SU-DHL-6 (cell line): ENCODE data around the gene SMYD2.

Experiments used
- H2AFZ ChIP-seq: fragments of 200-600 bp; sonication (generic); 2 replicates; pipeline ENCODE4 v1.6.1; 2014; ENCODE audit warnings: low read depth, mild to moderate bottlenecking, moderate library complexity, mixed read lengths, antibody characterized with exemption, low read length; ENCODE audit not compliant: severe bottlenecking
- H3F3A ChIP-seq: fragments of 200-600 bp; shearing (Covaris generic); 2 replicates; pipeline ENCODE4 v1.6.0; 2016; ENCODE audit warnings: antibody characterized with exemption, mild to moderate bottlenecking; ENCODE audit not compliant: insufficient read depth
- H3K27ac ChIP-seq: fragments of 200-600 bp; sonication (generic); 2 replicates; pipeline ENCODE4 v1.5.1; 2016; ENCODE audit warnings: low read depth, mild to moderate bottlenecking, low read length, moderate library complexity, mixed read lengths
- H3K27me3 ChIP-seq: fragments of 200-600 bp; sonication (generic), shearing (Covaris generic); 2 replicates; pipeline ENCODE4 v1.6.0; 2014; ENCODE audit warnings: mild to moderate bottlenecking, low read length
- H3K36me3 ChIP-seq: fragments of 200-600 bp; sonication (generic); 2 replicates; pipeline ENCODE4 v1.6.1; 2014; ENCODE audit warnings: mild to moderate bottlenecking, low read length, mixed read lengths
- H3K4me2 ChIP-seq: fragments of 300-600, 200-600 bp; shearing (Covaris generic), sonication (generic); 2 replicates; pipeline ENCODE4 v1.6.0; 2014; ENCODE audit warnings: low read length, low read depth, mild to moderate bottlenecking; ENCODE audit not compliant: poor library complexity, severe bottlenecking
- H3K4me3 ChIP-seq: fragments of 200-600 bp; sonication (generic); 2 replicates; pipeline ENCODE4 v1.5.1; 2014; ENCODE audit warnings: antibody characterized with exemption, low read length, mild to moderate bottlenecking, mixed read lengths; ENCODE audit not compliant: insufficient read depth, poor library complexity, severe bottlenecking
- H3K79me2 ChIP-seq: fragments of 200-600 bp; sonication (generic); 2 replicates; pipeline ENCODE4 v1.6.1; 2014; ENCODE audit warnings: mild to moderate bottlenecking, low read length, moderate library complexity; ENCODE audit not compliant: insufficient read depth
- H3K9ac ChIP-seq: fragments of 200-600 bp; sonication (generic); 2 replicates; pipeline ENCODE4 v1.7.0; 2014; ENCODE audit warnings: mild to moderate bottlenecking, low read length
- H3K9me2 ChIP-seq: fragments of 200-600 bp; sonication (generic); replicated peaks from 2 replicates; pipeline ENCODE4 v1.6.1; 2014; ENCODE audit warnings: low read length; ENCODE audit not compliant: insufficient read depth
- H3K9me3 ChIP-seq: fragments of 200-600 bp; sonication (generic); 2 replicates; pipeline ENCODE4 v1.6.1; 2014; ENCODE audit warnings: low read length, mixed read lengths; ENCODE audit not compliant: insufficient read depth
- H4K20me1 ChIP-seq: fragments of 200-600 bp; sonication (generic); 2 replicates; pipeline ENCODE4 v1.6.1; 2014; ENCODE audit warnings: low read depth, mild to moderate bottlenecking, antibody characterized with exemption, low read length, moderate library complexity, mixed read lengths
- EZH2phosphoT487 ChIP-seq: fragments of 200-600 bp; sonication (generic), shearing (Covaris generic); conservative IDR thresholded peaks from 2 replicates; pipeline ENCODE4 v1.6.1; 2018; ENCODE audit warnings: mild to moderate bottlenecking, antibody characterized with exemption, low read length, moderate library complexity, mixed read lengths
- TF ChIP-seq, protein P1 (sequence below): fragments of 200-600 bp; sonication (generic); IDR thresholded peaks from one replicate; pipeline ENCODE4 v1.5.1; 2017; ENCODE audit warnings: antibody characterized with exemption, mild to moderate bottlenecking, low read length, moderate library complexity; ENCODE audit not compliant: insufficient read depth, poor library complexity, severe bottlenecking

SMYD2 gene

DNA sequence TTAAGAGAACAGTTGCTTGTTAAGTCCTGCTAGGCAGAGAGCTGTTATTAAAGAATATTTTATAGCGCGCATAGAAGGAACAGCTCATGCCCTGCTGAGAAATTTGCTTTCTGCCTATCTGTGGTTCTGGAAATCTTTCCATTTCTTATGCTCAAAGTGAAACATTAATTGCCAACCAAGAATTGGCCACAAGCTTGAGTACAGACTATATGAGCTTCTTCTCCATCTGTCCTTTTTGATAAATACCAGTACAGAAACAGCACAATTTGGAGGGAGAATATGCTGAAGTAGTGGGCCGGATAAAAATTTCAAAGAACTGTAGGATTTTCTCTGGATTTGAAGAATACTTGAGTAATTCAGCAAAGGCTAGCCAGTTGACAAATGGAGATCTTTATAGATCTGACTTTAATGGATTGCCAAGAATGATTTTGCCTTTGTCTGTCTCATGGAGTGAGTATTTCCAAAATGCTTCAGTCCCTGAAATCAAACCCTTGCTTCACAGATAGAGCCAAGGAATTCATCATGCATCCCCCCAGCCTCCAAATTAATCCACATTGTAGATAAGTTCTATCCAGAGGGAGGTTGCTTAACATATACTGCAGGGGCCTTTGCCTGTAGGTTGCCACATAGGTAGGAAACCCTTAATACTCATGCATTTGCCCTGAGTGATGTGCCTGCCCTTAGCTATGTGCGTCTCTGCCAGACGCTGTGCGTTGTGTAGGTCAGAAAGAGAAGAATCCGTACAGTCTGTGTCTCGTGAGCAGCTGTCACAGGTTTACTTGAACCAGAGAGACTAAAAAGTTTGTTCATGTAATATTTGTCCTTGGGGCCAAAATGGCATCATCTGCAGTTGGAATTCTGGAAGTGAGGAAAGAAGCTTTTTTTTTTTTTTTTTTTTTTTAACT, 44.2 kb downstream of the SMYD2 start:
- Histone ChIP-seq H3K79me2 (no peaks in the 10 kb centered on the region), H3K4me2 (no peak overlapping the region), H3K9me2 (no peaks in the 10 kb centered on the region), H3K4me3 (no peak overlapping the region), H3K9me3 (no peaks in the 10 kb centered on the region), H3K36me3 (no peaks in the 10 kb centered on the region), H3K27me3 (no peaks in the 10 kb centered on the region), H4K20me1 (no peaks in the 10 kb centered on the region), H2AFZ (no peak overlapping the region), H3F3A (no peaks in the 10 kb centered on the region), H3K9ac (no peak overlapping the region), H3K27ac (no peak overlapping the region)
- TF ChIP-seq EZH2phosphoT487 = no peak
- TF ChIP-seq, protein P1, sequence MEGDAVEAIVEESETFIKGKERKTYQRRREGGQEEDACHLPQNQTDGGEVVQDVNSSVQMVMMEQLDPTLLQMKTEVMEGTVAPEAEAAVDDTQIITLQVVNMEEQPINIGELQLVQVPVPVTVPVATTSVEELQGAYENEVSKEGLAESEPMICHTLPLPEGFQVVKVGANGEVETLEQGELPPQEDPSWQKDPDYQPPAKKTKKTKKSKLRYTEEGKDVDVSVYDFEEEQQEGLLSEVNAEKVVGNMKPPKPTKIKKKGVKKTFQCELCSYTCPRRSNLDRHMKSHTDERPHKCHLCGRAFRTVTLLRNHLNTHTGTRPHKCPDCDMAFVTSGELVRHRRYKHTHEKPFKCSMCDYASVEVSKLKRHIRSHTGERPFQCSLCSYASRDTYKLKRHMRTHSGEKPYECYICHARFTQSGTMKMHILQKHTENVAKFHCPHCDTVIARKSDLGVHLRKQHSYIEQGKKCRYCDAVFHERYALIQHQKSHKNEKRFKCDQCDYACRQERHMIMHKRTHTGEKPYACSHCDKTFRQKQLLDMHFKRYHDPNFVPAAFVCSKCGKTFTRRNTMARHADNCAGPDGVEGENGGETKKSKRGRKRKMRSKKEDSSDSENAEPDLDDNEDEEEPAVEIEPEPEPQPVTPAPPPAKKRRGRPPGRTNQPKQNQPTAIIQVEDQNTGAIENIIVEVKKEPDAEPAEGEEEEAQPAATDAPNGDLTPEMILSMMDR = no peak

- Histone ChIP-seq H4K20me1 (no peaks in the 10 kb centered on the region), H3K4me2 (no peak overlapping the region), H3K9me2 (no peaks in the 10 kb centered on the region), H2AFZ (no peak overlapping the region), H3K9ac (no peak overlapping the region), H3K79me2 (no peaks in the 10 kb centered on the region), H3K27me3 (no peaks in the 10 kb centered on the region), H3K4me3 (no peak overlapping the region), H3K36me3 (no peaks in the 10 kb centered on the region), H3K9me3 (no peaks in the 10 kb centered on the region), H3K27ac (no peak overlapping the region), H3F3A (no peaks in the 10 kb centered on the region)
- TF ChIP-seq, protein P1 = no peak
- no peak for TF ChIP-seq EZH2phosphoT487
These were observed 45.4 kb downstream of the SMYD2 start for GRCh38 chr1:214326406-214326805.

DNA sequence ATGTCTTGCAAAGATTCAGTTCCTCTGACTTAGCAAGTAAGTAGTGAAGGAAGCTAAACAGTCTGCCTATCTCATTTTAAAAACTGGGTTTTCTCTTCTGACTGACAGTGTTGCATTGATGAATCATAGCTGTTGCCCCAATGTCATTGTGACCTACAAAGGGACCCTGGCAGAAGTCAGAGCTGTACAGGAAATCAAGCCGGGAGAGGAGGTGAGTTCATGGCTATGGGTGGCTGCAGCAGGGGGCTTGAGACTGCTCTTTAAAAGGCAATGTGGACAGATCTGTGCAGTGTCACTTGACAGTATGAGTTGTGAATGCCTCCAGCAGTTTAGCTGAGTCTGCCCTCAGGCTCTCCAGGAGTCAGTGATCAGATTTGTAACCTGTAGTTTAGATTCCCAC, 46.6 kb downstream of the SMYD2 start:
- Histone ChIP-seq H3F3A (no peaks in the 10 kb centered on the region), H3K27ac (no peak overlapping the region), H4K20me1 (no peaks in the 10 kb centered on the region), H3K9me2 (no peaks in the 10 kb centered on the region), H3K9me3 (no peaks in the 10 kb centered on the region), H3K4me2 (no peak overlapping the region), H2AFZ (no peak overlapping the region), H3K79me2 (no peaks in the 10 kb centered on the region), H3K4me3 (no peak overlapping the region), H3K27me3 (no peaks in the 10 kb centered on the region), H3K9ac (no peak overlapping the region), H3K36me3 (no peaks in the 10 kb centered on the region)
- TF ChIP-seq EZH2phosphoT487 = no peak
- TF ChIP-seq, protein P1 = no peak
